Astrocyte of the hippocampus (primary cell): ENCODE data around the gene POLE.
"Not testable (repeated sequence)": the region's sequence is repeated elsewhere in the genome, so short reads cannot be mapped to it uniquely, and the experiment has no call there.

Experiments used
- DNase-seq: peaks from one replicate; pipeline ENCODE4 v3.0.0; 2011; ENCODE audit warnings: low read depth, low spot score

Gene POLE

DNA sequence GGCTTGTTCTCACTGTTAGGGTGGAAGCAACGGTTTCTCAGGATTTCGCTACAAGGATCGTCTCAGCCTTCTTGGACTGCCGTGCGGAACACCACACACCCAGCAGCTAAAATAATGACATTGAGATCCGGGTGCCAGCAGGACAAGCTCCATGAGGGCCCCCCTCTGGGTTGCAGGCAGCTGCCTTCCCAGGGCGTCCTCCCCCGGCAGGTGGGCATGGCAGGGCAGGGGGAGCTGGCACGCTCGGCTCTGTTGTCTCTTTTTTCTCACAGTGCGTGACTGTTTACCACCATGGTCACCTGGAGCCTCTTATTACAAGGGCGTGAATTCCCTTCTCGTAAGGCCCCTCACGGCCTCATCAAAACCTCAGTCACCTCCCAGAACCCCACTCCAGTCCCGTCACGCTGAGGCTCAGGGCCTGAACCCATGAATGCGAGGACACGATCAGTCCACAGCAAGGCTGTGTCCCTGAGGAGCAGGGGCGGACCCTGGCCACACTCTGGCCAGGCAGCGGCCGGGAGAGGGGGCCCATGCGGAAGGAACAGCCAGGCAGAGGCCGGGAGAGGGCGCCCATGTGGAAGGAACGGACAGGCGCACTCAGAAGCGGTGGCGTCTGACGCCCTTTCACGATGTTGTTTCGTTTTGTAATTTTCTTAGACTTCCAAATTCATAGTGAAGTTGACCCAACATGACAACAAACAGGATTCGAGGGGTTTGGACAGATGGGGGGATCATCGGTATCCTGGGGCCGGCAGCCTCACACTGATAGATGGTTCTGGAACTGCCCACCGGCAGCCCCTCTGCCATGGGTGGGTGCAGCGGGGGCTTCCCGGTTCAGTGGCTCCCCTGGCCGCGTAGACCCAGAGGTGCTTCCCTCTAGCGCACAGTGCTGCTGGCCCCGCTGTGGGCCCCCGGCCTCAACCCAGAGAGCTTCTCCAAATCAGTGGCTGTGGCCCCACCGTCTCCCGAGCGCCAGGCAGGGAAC lies 86.8 kb downstream of the POLE start:
- DNase-seq: peak; percentile 86

GRCh38 chr12:132599502-132599901 lies 87.6 kb downstream of the POLE start:
- DNase-seq: not testable (repeated sequence)

GRCh38 chr12:132597333-132598316 lies 89.5 kb downstream of the POLE start:
- peak; percentile 98 for DNase-seq

DNA sequence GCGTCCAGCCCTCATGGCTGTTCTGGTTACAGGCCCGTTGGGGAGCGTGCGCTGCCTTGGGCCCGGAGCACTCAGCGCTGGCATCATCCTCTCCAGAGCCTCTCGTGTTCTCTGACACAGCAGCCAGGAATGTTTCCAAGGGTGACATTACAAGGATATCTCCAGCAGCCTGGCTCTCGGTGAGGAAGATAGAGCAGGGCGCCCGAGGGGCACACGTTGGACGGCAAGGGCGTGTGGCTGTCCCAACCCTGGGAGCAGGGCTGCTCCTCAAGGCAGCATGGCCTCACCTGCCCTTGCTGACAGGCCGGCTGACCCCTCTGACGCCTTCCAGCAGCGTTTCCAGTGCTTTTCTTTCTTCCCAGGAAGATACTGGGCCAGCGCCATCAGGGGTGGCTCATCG lies 91.1 kb downstream of the POLE start:
- DNase-seq: peak; percentile 80

DNA sequence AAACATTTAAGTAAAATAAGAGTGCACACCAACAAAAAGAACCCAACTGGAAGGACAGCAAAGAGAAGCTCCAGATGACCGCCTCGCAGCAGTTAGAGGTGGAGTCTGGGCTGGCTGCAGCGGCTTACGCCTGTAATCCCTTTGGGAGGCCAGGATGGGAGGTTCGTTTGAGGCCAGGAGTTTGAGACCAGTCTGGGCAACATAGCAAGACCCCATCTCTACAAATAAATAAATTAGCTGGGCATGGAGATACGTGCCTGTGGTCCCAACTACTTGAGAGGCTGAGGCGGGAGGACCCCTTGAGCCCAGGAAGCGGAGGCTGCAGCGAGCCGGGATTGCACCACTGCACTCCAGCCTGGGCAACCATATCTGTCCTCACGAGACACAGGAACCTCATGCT lies 92.0 kb downstream of the POLE start:
- DNase-seq: no peak

DNA sequence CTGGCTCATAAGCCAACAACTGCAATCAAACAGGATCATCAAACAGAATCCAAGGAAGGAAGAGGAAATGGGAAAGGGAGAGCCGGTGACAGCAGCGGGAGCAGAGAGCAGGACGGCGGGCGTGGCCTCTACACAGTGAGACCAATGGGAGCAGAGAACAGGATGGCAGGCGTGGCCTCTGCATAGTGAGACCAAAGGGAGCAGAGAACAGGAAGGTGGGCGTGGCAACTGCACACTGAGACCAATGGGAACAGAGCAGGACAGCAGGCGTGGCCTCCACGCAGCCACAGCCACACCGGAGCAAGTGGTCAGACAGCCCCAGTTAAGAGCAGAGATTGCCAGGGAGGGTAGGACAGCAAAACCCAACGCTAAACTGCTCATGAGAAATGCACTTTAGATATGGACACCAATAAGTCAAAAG lies 93.2 kb downstream of the POLE start:
- DNase-seq: peak; percentile 97

DNA sequence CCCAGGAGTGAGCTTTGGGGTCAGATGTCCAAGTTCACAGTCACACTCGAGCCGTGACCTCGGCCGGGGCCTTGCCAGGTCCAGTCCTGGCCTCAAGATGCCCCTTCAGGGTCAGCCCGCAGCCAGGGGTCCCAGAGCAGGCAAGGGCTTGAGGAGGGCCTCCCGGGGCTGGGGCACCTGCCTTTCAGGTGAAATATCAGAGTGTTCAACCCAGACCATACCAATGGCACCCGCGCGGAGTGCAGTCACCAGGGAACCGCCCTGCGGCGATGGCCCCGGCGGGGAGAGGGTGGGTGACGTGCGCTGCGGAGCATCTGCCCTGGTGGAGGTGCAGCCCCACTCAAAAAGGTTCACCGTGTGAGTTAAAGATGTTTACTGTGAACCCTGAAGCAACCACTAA lies 93.6 kb downstream of the POLE start:
- DNase-seq: no peak

GRCh38 chr12:132593071-132593470 lies 94.1 kb downstream of the POLE start:
- no peak for DNase-seq

- DNase-seq: no peak
These were observed 94.7 kb downstream of the POLE start for GRCh38 chr12:132592282-132592970.

DNA sequence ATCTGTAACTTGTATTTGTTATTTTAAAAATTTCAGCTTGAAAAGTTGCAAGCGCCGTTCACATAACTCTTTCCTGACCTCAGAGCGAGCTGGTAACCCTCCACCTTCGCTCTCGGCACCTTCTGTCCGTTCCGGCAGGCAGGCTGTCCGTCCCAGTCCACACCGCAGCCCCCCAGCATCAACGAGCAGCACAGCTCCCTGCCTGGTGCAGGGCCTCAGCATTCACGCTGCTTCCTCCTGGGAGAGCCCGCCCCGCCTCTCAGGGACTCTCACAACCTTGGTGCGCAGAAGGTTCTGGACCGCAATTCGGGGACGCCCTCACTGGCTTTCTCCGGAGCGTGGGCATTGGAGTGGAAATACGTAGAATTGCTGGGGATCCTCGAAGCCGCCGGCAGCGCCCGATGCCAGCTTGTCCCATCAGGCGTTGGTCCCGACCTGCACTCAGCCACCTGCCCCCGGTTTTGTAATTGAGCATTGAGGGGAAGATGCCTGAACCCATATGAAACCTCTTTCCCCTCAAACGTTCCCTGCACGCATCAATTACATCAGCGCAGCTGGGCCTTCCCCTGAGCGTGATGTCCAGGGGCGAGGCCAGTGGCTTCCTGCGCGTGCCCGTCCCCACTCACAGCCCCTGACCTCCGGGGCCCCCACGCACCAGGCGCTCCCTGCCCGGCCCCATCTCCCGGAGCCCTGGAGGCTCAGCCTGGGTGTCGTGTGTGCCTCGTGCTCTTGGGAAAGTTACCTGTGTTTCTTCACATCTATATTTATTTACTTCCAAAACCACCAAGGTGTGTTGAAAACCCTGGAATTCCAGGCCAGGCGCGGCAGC lies 95.8 kb downstream of the POLE start:
- no peak for DNase-seq

DNA sequence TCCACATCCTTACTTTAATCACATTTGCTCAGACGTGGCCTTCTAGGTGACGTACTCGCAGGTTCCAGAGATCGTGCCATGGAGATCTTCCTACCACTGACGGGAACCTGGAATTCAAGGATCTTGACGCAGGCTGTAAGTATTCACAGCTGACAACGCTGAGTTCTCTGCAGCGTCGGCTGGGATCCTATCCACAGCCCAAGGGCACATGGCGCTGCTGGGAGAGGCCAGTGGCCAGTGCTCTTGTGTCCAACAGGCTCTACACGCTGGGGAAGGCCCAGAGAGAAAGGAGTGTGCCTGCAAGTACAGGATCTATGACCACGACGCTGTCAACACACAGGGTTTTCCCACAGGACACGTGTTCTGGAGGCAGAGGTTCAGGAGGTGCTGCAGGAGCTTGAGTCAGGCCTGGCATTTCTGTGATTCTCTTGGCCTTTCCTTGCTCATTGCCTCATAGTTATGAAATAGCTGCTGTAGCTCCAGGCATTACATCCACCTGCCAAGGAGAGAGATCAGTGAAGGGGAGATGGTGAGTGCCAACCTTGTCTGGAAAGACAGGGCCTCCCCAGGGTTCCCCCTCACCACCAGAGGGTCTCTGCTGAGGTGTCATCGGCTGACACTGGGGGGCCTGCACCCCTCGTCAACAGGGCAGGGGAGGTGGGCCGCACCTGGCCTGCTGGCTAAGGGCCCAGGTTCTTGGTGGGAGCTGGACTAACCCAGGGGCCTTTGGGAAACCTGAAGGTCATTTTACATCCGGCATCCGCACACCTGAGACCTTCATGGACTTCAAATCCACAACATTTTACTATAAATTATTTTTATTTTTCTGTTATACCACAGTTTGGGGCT lies 98.1 kb downstream of the POLE start:
- no peak for DNase-seq

DNA sequence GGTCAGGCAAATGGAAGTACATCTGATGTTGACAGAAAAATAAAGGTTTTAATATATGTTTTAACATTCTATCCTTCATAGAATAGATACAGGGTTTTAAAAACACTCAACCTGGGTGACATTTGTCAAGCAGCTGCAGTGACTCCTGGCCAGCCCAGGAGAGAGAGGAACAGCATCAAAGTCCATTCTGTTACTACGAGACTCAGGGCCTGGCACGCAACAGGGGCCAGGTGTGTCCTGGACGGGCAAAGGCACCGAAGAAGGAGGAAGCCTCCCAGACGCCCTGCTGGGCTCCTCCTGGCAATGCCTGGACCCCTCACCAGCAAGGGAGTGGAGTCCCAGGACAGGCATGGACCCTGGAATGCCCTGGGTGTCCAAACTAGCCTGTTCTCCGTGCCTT lies 98.8 kb downstream of the POLE start:
- DNase-seq: no peak

- no peak for DNase-seq
These were observed 99.4 kb downstream of the POLE start for GRCh38 chr12:132587781-132588180.

DNA sequence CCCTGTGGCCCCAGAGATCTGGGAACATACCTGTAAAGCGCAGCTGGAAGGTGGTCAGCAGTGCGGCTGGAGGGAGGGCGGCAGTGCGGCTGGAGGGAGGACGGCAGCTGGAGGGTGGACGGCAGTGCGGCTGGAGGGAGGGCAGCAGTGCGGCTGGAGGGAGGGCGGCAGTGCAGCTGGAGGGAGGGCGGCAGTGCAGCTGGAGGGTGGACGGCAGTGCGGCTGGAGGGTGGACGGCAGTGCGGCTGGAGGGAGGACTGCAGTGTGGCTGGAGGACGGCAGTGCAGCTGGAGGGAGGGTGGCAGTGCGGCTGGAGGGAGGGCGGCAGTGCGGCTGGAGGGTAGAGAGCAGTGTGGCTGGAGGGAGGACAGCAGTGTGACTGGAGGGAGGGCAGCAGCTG lies 100.2 kb downstream of the POLE start:
- DNase-seq: no peak

DNA sequence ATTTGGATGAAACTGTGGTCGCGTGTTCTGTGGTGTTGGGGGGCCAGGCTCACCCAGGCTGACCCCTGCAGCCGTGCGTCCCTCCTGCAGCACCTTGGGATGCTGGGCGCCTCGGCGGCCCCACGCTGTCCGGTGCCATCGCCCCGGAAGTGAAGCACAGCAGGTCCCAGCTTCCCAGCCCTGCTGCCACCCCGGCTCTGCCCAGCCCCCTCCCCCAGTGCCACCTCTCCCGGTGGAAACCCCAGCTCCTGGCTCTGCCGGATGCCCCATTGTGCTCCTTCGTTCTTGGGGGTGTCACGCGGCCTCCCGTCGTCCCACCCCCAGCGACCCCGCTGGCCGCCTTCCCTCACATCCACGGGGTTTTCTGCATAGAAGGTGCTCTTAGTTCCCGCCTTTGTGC lies 102.0 kb downstream of the POLE start:
- no peak for DNase-seq

DNA sequence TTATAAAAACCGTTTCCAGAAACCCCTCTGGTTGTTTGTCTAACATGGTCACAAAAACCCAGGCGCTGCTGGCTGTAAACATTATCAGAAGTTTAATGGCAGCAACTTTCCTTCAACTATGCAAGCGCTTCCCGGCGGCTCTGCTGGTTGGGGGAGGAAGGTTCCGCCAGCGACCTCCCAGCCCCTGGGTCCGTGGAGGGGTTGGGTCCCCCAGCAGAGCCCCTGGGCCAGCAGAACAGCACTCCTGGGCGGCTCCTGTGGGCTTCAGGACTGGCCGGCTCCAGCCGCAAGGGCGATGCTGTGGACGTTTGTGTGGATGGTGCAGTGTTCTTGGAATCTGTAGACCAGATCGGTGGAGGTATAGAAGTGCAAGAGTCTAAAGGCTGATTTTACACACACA lies 102.7 kb downstream of the POLE start:
- no peak for DNase-seq

GRCh38 chr12:132583736-132584135 lies 103.4 kb downstream of the POLE start:
- DNase-seq: peak; percentile 48

DNA sequence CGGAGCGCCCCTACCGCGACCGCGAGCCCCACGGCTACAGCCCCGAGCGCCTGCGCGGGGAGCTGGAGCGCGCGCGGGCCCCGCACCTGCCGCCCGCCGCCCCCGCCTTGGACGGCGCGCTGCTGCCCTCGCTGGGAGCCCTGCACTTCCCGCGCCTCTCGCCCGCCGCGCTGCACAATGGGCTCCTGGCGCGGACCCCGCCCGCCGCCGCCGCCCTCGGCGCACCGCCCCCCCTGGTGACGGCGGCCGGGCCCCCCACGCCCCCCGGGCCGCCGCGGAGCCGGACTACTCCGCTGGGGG lies 103.8 kb downstream of the POLE start:
- peak; percentile 23 for DNase-seq

DNA sequence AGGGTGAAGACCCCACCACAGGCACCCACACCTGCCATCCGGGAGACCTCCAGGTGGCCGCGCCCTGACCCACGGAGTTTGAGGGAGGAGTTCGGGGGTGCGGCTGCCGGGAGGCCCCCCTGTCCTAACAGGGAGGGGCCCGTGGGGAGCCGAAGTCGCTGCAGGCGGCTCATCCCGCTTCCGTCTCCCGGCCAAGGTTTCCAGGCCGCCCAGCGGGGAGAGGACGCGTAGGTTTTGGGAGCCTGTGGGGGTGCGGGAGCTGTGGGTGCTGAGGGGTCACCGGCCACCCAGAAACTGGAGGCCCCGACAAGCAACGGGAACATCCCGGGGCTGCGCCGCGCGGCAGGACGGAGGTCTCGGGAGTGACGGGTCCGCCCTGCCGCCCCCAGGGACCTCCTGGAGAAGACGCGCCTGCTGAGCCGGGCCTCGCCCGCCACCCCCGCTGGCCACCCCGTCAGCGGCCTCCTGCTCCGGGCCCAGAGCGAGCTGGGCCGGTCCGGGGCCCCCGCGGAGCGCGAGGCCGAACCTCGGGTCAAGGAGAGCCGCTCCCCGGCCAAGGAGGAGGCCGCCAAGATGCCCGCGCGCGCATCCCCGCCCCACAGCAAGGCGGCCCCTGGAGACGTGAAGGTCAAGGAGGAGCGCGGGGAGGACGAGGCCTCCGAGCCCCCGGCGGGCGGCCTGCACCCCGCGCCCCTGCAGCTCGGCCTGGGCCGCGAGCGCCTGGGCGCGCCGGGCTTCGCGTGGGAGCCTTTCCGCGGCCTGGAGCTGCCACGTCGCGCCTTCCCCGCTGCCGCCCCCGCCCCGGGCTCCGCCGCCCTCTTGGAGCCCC lies 104.3 kb downstream of the POLE start:
- no peak for DNase-seq
